DMS114 treated with DMSO at 0.1 percent for 48 hours (cell line): ENCODE results near the gene STAG1.
"Not testable (repeated sequence)": the region's sequence is repeated elsewhere in the genome, so short reads cannot be mapped to it uniquely, and the experiment has no call there.

Experiments
- DNase-seq: peaks from one replicate; lab custom pipeline; 2025; ENCODE audit not compliant: unreplicated experiment; lab: John Stamatoyannopoulos, UW

STAG1 gene

DNA sequence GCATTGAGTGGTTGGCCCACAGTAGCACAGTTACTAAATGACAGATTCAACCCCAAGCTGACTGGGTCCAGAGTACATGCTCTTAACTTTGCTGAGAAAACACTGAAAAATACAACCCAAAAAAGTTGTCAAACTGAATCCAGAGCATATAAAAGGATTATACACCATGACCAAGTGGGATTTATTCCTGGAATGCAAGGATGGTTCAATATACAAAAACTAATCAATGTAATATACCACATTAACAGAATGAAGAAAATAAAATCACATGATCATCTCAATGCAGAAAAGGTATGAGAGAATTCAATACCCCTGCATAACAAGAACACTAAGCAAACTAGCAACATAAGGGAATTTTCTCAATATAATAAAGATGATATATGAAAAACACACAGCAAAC is 98.5 kb downstream of the STAG1 start:
- DNase-seq = no peak

DNA sequence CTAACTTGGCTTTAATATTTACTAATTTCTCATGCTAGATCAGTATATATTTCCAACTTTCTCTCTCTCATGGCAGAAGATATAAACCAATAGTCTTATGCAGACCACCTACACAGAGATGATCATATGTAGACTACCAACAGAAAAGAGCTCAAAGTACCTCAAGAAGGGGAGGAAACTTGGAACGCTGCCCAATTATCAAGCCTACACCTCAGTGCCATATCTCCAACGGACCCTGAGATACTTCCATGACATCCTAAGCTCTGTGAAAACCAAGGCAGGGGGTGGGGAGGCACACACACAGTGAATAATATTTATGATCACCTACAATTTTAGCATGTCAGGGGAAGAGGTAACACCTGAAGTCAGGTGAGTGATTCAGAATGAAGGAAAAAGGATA is 100.6 kb downstream of the STAG1 start:
- no peak for DNase-seq

- no peak for DNase-seq
Observed at GRCh38 chr3:136650461-136650860, 101.7 kb downstream of the STAG1 start.

DNA sequence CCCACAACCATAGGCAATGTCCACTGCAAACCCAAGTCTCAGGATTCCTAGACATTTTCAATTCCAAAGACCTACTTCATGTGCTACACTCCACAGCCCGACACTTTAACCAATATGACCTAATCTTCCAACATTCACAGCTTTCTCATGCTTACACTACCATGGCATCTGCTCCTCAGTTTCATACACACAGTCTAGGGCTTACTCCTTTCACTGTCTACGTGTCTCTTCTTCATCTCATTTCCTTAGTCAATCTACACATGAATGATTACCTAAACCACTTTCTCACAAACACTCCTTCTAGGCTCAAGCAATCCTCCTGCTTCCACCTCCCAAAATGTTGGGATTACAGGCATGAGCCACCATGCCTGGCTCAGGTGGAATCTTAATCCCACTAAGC is 106.3 kb downstream of the STAG1 start:
- no peak for DNase-seq

DNA sequence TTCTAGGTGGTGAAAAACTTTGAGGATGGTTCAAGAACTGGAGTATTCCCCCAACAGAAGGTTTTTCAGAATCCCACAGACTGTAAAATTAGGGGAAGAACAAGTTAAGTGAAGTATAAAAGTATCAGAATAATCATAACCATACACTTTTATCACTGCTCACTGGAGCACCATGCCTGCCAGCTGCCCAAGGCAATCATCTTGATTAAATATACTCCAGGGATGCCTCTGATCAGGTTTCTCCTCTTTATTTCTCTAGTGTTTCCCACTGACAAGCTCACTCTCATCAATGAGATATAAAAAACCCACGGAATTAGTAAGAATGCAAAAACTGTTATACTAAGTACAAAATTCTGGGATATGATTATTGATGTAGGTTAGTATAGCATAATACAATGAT is 108.0 kb downstream of the STAG1 start:
- DNase-seq = no peak

- DNase-seq = not testable (repeated sequence)
Observed at GRCh38 chr3:136643380-136643779, 108.8 kb downstream of the STAG1 start.

DNA sequence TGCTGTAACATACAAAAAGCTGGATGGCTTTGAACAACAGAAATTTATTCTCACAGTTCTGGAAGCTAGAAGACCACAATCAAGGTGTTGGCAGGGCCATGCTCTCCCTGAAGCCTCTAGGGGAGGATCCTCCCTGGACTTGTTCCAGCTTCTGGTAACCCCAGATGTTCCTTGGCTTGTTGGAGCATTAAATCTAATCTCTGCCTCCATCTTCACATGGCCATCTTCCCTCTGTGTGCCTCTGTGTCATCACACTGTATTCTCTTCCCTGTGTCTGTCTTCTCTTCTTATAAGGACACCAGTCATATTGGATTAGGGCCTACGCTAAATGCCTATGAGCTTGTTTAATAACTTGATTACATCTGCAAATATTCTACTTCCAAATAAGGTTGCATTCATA is 109.5 kb downstream of the STAG1 start:
- DNase-seq = no peak

DNA sequence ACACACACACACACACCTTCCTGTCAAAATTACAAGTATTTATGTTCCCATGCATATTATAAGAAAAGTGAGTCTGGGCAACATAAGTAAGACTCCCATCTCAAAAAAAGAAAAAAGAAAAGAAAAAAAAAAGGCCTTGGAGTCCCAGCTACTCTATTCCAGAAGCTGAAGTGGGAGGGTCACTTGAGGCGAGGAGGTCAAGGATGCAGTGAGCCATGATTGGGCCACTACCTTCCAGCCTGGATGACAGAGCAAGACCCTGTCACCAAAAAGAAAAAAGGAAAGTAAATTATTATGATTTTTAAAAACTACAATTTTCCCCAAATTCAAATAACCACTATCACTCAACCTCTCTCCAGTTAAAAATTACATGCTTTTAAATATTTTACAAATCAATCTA is 113.1 kb downstream of the STAG1 start:
- DNase-seq = no peak

GRCh38 chr3:136637176-136637575 is 115.0 kb downstream of the STAG1 start:
- no peak for DNase-seq

- DNase-seq = no peak
Observed at GRCh38 chr3:136634821-136635220, 117.4 kb downstream of the STAG1 start.

DNA sequence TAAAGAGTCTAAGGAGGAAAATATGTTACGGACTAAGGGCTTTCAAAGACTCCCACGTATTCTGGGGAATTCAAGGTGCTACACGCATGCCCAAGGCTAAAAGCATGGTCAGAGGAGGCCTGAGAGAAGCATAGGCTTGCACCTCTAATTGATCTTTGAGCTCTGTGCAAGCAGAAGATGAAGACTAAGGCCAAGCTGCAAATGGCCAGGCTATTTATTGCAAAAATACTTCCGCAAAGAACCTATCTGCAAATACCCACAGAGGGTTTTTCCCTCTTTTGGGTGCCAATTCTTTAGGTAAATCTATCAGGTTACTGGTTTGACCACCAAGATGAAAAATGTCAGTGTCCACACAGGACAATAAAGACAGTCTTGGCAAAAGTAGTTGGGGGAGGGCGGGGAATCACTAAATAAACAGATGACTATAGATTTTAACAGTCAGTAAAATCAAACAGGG is 119.5 kb downstream of the STAG1 start:
- DNase-seq = no peak

GRCh38 chr3:136631424-136631823 is 120.8 kb downstream of the STAG1 start:
- no peak for DNase-seq

DNA sequence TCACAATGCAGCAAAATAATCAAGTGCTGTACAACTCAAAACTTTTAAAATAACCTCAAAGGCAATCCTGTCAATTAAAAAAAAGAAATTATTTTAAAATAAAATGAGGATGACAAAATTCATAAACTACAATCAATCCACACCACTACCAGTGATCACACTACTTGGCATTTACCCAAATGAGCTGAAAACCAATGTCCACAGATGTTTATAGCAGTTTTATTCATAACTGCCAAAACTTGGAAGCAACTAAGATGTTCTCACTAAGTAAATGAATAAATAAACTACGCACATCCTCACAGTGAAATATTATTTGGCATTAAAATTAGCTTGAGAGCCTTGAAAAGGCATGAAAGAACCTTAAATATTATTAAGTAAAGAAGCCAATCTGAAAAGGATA is 121.3 kb downstream of the STAG1 start:
- no peak for DNase-seq

- no peak for DNase-seq
Observed at GRCh38 chr3:136626493-136626892, 125.7 kb downstream of the STAG1 start.

DNA sequence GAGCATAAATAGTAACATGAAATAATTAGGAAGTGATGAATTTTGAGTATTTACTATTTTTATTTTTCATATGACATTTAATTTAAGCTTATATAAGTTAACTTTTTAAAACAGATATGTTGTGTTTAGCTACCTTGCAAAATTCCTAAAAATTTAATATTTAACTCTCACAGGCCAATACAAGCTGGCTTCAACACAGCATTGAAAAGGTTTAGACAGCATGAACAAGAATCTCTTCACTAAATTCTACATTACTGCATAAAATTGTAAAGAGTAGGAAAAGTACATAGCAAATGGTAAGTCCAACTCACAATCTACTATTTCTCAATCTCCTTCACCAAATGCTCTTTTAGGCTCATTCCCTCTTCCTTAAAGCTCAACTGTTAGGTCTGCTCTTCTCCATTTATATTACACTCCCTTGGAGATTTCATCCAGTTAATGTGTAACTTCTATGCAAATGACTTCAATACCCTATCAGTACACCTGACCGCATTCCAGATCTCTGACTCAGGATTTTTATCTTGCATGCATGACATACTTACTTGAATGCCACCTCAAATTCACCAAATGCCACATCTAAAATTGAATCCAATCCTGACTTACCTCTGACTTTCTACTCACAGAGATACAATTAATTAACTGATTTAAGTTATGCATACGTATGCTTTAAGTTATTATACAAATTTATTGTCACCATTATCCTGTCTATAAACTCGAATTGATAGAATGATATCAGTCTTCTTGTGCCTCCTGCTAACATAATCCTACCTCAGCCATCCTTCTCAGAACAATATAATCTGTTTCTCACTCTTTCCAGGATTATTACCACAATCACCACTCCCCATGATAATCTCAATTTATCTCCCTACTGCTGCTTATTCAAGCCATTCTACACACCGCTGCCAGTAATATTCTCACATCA is 127.0 kb downstream of the STAG1 start:
- DNase-seq = no peak

GRCh38 chr3:136624371-136624770 is 127.8 kb downstream of the STAG1 start:
- no peak for DNase-seq

GRCh38 chr3:136621628-136622027 is 130.6 kb downstream of the STAG1 start:
- DNase-seq = no peak

GRCh38 chr3:136620436-136620835 is 131.7 kb downstream of the STAG1 start:
- DNase-seq = no peak

DNA sequence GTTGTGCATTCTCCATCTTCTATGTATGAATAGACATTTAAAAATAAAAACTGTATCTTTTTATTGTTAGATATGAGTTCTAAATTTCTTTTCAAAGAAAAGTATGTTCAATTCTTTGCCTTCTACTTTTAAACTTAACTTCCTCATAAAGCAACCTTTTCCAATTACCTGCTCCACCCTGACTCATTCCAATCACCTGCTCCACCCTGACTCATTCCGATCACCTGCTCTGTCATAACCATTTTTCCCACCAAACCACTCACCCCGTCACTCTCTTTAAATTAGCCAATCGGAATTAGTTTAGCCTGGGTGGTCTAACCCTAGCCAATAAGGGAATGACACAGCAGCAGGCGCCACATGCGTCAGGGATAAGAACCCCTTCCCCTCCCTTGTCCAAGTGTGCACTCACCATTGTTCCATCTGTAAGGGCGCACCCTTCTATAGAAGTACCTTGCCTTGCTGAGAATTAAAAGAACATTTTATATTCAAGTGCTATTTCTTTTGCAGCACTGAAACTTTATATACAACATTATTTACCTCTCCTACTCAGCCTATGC is 134.1 kb downstream of the STAG1 start:
- not testable (repeated sequence) for DNase-seq

DNA sequence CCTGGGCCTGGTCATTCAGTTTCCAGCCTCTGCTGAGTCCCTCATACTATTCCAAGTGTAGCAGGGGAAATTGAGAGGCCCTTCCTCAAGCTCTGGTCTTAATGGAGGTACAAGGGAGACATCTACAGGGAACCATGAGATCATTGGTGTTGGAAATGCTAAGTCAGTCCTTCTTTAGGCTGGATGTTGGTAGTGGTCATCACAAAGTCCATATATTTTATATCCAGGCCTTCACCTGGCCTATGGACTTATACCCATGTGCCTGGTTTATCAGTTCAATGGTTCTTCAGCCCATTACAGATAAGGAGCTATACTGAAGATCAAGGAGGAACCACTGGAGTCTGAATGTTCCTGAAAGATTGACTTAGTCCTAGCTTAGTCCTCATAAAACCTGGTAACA is 135.0 kb downstream of the STAG1 start:
- no peak for DNase-seq

DNA sequence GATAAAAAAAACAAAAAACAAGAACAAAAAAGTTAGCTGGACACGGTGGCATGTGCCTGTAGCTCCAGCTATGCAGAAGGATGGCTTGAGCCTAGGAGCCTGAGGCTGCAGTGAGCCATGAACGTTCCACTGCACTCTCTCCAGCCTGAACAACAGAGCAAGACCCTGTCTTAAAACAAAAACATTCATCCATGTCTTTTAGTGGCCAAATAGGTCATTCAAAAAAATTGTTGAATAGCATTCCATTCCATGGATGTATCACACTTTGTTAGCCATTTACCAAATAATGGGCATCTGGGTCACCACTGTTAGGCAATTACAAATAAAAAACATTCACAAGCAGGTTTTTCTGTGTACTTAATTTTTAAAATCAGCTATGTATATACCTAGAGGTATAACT is 139.7 kb downstream of the STAG1 start:
- no peak for DNase-seq

DNA sequence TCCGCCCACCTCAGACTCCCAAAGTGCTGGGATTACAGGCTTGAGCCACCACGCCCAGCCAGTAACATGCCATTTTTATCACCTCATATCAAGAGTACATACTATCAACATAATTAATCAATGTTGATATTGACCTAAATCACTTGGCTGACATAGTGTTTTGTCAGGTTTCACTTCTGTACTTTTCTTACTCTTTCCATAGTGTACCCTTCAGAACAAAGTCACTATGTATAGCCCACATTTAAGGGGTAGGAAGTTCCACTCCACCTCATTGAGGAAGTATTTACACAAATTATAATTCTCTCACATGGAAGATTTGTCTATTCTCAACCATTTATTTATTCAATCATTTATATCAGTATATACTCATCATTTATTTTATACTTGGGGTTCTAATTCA is 145.2 kb downstream of the STAG1 start:
- no peak for DNase-seq

GRCh38 chr3:136606216-136606615 is 146.0 kb downstream of the STAG1 start:
- not testable (repeated sequence) for DNase-seq
